DMS53 treated with DMSO at 0.1 percent for 48 hours (cell line): ENCODE measurements around the gene ACOT11.
A peak's percentile ranks its signal among the peaks of the same experiment; 100 is the strongest.
"Not testable (repeated sequence)": the region's sequence is repeated elsewhere in the genome, so short reads cannot be mapped to it uniquely, and the experiment has no call there.

Experiments
- DNase-seq: peaks from one replicate; lab custom pipeline; 2025; ENCODE audit not compliant: unreplicated experiment; lab: John Stamatoyannopoulos, UW

The ACOT11 gene

DNA sequence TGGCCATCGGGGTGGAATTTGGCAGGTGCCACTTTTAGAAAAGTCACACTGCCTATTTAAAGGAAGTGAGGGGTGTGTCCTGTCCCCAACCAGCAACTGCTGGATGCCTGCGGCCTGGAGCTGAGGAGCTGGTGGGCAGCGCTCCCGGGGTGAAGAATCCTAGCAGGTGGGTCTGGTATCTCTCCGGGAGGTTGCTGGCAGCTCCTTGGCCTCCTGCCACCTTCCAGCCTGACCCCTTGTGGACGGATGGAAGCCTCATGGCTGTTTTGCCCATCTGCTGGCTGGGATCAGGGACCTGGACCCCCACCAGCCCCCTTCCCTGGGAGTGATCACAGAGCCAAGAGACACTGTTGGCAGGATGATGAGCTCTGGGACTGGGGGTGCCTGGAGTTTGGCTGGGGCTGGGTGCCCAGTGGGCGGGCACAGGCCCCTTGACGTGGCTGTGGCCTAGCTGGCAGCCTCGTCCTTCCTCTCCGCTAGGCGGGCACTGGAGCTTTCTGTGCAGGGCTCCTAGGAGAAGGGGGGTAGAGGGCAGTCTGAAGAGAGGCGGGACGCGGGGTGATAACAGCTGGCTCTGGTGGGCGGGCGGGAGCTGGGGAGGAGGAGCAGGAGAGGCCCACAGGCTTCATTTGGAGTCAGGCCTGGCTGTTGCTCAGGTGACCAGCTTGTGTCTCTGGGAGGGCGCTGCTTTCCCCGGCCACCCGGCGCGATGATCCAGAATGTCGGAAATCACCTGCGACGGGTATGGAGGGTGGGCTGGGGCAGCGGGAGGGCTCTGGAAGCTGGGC lies at the start of gene ACOT11:
ACOT11 (plus strand) TSS at position 628 of the 788 bp plus-strand sequence; CDS start at position 710, 82 bp downstream.
- DNase-seq: no peak

DNA sequence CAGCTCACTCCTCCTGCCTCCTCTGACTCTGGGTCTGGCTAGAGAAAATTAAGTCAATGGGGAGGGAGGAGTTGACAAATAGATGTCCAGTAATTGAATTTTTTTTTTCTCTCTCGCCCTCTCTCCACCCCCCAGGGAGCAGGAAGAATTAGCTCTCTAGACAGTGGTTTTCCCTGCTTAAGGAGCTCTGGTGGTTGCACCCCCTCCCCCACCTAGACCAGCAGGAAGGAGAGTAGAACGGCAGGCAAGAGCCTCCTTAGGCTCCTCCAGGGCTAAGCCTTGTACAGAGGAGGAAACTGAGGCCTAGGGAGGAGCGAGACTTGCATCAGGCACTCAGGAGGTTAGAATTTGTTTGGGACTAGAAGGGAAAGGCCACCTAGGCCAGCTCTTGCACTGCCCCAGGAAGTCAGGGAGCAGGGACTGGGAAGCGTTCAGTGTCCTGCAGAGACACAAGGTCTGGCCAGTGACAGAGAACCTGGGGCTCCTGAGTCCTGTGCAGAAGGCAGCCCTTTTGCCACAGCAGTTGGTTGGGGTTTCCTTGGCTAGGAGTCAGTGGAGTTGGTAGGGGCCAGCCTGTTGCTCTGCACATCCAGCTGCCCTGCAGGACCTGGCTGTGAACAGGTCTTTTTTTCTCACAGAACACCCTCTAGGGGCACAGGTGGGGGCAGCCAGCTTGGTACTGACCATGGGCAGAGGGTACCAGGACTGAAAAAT lies 49.5 kb upstream of the ACOT11 start:
- no peak for DNase-seq

DNA sequence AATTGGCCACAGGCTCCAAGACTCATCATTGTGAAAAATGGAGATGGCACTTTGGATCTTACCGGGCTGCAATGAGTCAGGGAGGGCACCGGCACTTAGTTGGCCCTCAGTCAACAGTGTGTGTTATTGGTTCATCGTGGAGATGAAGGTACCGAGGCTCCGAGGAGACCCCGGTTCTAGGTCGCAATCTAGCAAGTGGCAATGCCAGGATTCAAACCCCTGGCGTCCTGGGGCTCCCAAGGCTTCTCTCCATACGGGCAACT lies 49.0 kb upstream of the ACOT11 start:
- DNase-seq: no peak

DNA sequence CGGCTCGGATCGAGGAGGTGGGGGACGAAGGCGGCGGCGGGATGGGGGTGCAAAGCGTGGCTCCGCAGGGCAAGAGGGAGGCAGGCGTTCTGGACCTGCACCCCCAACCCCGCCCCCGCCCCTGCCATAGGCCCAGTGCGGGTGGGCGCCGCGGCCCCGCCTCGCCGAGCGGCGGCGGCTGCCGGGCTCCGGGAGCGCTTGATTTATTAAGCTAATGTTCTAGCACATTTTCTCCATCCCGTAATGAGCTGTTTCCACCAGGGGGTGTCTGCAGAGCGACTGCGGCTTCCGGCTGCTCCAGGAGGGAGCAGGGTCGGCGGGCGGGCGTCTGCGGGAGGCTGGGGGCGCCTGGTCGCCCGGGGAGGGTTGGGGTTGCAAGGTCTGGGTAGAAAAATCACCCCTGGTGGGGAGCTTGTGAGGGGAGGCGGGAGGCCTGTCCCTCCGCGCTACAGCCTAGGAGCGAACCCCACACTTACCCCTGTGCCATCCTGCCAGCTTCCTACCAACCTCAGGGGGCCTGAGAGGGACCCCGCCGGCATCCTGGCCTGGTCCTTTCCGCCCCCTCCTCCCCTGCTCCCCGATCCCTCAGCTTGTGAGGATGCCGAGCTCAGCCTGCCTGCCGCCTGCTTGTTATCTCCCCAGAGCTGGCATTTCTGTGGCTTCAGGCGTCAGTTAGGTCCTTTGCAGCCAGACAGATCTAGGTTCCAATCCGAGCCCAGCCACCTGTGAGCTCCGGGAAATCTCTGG lies 48.5 kb upstream of the ACOT11 start:
- peak; percentile 82 for DNase-seq

DNA sequence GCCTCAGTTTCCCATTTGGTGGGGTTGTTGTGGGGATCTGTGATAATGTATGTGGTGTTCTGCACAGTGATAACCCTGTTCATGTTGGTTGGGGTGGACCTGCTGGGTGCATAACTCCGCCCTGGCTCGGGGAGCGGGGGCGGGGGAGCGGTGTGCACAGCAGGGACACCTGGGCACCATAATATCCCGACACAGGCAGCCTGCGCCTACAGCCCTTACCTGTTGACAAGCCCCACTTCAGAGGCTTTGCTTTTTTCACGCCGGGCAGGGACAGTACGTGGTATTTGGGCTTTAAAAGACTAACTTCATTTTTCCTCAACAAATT lies 48.0 kb upstream of the ACOT11 start:
- peak; percentile 82 for DNase-seq

DNA sequence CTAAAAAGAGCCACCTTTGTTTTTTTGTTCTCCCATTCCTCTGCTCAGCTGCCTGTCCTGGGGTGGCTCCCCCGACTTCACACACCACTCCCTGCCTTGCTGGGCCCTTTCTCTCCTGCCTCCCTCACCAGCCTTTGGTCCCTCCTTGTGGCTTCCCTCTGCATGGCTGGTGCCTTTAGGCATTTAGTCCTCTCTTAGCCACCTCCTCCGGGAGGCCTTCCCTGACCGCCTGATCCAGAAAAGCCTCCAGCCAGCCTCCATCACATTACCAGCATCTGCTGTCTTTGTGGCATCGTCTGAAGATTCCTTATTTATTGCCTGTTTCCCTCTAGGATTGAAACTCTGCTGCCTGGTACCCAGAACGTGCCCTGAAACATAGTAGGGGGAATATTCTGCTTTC lies 46.2 kb upstream of the ACOT11 start:
- DNase-seq: no peak

DNA sequence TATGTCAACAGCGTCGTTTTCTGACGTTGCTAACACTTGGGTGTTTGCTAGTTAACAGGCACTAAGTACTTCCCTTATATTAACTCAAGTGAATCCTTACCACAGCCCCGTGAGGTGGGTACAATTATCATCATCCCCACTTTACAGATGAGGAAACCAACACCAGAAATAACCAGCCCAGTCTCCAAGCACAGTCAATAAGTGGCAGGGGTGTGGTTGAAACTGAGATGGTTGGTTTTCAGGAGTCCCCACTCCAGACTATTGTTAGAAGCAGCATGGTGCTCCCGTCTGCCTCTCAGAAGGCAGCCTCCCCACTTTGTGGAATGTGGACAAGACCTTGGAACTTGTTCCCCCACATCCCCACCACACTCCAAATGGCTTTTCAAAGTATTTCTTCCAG lies 45.7 kb upstream of the ACOT11 start:
- DNase-seq: no peak

DNA sequence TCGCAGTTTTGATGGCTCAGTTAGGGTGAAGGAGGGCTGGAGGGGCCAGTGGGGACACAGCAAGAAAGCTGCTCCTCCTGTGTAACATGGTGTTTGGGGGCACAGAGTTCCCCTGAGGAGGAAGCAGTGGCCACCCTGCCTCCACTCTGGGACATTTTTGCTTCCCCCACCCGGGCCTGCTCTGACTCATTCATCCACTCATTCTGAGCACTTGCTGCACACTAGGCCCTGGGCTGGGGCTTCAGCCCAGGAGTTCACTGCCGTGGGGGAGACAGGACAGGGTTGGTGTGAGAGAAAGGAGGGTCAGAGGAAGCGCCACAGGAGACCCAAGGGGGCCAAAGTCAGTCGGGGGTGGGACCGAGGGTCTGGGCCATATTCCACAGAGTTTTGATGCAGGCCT lies 41.4 kb upstream of the ACOT11 start:
- no peak for DNase-seq

DNA sequence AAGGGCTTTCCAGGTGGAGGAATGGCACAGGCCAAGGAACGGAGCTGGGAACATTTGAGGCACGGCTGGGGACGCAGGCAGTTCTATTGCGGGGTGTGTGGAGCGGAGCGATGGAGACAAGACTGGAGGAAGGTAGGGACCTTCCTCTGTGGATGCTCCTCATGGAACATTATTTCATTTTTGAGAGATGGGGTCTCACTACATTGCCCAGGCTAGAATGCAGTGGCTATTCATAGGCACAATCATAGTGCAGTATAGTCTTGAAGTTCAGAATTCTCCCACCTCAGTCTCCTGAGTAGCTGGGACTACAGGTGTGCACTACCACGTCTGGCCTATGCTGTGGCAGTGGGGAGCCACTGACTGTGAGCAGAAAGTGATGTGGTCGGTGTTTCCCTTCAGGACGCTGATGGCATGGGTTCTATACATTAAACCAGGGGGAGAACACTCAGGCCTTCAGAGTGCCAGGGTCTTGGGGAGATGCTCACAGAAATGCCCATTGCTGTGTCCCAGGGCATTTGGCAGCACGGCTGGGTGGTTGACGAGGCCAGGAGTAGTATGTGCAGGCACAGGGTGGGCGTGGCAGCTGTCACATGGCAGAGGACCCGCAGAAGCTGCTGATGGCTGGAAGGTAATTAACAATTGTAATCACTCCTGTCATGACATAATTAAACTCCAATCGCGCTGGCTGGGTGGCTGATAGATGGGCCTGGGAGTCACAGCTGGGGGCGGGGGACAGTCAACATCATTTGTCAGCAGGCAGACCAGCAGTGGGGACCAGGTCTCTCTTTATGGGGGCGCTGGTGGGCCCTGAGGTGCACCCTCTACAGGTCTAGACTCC lies 40.8 kb upstream of the ACOT11 start:
- DNase-seq: no peak

DNA sequence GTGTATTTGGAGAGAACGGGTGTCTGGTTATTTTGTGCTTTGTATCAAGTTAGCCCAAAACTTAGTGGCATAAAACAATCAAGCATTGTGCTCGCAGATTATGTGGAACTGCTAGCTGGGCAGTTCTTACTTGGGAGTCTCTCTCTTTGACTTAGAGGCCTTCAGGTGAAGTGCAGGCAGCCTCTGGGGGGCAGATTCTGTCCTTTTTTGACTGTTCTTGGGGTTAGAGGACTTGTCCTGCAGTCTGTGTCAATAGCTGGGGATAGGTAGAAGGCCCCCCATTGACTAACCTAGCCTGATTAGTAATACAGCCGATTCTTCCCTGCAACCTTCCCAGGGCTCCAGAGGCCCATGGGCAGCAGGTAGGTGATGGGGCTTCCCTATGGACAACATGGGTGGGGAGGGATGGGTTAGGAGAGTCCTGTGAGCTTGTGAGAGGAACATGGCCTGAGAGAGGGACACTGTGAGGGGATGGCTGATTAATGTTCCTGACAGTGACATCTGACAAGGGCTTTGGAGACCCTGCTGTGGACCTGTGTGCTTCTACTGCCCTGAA lies 37.2 kb upstream of the ACOT11 start:
- DNase-seq: no peak

DNA sequence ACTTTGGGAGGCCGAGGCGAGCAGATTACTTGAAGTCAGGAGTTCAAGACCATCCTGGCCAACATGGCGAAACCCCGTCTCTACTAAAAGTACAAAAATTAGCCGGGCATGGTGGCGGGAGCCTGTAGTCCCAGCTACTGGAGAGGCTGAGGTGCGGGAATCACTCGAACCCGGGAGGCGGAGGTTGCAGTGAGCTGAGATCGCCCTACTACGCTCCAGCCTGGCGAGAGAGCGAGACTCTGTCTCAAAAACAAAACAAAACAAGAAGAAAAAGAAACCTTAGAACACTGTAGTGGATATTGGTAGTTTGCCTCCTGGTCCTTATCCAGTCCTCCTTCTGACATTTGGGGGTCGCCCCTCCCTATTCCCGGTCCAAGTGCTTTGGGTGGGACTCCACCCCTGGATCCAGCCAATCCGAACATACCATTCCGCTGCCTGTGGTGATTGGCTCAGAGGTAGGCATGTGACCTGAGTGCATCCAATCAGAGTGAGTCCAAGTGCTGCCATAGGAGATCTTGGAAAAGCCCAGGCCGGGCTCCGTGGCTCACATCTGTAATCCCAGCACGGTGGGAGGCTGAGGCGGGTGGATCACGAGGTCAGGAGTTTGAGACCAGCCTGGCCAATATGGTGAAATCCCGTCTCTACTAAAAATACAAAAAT lies 34.0 kb upstream of the ACOT11 start:
- not testable (repeated sequence) for DNase-seq

DNA sequence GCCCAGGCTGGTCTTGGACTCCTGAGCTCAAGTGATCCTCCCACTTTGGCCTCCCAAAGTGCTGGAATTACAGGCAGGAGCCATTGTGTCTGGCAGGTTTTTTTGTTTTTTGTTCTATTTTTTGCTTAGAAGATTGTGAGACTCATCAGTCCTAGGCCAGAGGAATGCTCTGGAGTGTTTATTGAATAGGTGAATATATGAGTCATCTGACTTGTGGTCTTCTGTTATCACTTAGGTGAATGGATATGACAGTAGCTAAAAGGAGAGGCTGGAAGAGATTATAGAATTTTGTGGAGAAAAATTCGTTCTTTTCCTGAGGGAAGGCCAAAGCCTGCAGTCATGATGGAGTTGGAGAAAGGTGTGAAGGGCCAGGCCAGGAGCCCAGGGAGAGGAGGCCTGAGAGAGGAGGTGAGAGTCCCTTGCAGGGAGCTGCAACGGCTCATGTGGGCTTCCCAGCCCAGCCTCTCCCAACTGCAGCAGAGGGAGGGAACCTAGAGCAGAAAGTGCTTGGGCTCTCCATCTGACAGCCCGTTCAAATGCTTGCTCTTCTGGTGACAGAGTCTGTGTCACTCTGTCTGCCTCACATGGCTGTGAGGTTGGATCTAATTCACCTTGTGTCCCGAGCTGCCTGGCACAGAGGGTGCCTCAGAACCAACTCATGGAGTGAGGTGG lies 31.6 kb upstream of the ACOT11 start:
- no peak for DNase-seq

DNA sequence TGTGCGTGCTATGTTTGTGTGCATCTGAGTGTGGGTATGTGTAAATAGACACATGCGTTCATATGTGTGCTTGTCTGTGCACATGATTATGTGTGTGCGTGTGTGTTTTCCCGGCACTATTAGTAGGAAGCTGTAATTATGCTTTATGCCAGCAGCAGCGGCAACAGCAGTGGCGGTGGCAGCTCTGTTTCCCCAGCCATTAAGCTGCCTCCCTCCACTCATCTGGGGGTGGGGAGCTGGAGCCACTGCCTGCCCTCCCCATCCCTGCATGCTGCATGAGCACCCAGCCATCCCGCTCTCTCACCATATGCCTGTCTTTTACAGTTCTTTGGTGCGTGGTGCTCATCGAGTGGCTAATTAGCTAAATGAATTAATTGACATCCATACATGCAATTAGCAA lies 30.5 kb upstream of the ACOT11 start:
- DNase-seq: no peak

DNA sequence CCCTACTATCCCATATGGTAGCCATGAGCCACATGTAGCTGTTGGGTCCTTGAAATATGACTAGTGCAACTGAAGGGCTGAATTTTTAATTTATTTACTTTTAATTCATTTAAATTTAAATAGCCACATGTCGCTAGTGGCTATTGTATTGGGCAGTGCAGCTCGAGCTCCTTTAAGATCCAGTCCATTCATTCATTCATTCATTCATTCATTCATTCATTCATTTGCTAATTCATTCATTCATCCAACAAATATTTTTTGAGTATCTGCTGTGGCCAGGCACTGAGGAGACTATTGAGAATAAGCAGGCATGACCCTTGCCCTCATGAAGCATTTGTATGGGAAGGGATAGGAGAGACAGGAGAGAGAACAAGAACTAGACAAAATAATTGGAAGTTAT lies 29.5 kb upstream of the ACOT11 start:
- DNase-seq: no peak

DNA sequence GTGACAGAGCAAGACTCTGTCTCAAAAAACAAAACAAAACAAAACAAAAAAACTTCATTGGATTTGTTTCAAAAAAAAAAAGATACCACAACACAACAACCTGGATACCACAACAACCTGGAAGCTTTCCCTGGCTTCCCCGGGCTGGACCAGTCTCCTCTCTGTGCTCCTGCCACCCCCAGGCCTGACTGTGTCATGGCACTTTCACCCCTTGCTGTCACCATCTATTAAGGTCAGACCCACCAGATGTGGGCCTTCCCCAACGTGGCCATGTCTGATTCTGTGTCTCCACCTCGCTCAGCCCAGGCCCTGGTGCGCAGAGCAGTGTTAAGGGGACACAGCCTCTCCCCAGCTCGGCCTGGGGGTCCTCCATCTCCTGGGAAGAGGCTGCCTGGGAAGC lies 28.3 kb upstream of the ACOT11 start:
- DNase-seq: no peak

DNA sequence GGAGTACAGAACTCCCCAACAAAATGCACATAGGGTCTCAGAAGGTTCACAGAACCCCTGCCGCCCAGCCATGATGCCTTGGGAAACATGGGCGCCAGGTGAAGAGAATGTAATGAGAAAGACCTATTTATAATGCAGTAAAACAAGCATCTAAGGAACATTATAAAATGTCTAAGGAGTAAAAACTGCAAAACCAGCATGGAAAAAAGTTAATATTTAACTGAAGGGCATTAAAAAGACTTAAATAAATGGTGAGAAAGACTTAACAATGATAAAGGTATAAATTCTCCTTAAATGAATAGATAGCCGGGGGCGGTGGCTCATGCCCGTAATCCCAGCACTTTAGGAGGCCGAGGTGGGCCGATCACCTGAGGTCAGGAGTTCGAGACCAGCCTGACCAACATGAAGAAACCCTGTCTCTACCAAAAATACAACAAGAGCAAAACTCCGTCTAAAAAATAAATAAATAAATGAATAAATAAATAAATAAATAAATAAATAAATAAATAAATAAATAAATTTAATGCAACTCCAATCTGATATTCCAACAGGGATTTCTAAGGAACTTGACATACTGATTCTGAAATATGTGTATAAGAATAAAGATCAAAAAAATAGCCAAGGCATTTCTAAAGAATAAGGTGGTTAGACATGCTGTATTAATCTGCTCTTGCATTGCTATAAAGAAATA lies 27.3 kb upstream of the ACOT11 start:
- DNase-seq: no peak

DNA sequence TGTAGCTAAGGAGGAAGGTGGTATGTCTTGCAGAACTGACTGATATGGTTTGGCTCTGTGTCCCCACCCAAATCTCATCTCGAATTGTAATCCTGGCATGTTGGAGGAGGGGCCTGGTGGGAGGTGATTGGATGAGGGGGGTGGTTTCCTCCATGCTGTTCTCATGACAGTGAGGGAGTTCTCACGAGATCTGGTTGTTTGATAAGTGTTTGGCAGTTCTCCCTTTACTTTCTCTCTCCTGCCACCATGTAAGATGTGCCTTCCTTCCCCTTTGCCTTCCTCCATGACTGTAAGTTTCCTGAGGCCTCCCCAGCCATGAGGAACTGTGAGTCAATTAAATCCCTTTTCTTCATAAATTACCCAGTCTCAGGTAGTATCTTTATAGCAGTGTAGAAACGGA lies 21.5 kb upstream of the ACOT11 start:
- not testable (repeated sequence) for DNase-seq

DNA sequence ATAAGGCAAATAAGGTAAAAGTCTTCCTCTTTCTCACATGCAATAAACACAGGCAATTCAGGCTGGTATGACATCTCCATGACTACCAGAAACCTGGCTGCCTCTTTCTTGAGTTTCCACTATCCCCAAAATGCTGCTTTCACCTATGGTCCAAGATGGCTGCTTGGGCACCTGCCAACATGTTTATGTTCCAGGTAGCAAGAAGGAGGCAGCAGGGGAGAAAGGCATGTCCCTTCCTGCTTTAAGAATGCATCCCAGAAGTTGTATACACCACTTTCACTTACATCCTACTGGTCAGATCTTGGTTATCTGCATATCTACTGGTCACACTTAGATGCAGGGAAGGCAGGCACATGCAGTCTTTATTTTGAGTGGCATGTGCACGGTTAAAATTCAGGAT lies 19.4 kb upstream of the ACOT11 start:
- DNase-seq: no peak

DNA sequence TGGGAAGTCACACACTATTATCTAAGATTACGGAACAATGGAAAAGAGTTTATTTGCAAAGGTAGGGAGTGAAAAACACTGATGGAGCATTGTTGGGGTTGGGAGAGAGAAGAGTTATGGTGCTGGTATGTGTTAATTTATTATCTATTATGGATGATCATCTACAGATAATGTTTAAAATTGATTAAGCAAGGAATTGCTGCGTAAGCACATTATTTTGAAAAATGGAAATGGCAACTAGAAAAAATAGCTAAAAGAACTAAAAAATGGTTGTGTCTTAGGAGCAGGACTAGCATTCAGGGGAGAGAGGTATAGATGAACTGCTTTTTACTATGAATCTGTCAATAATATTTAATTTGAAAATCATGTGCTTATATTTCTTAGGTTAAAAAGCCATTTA lies 16.0 kb upstream of the ACOT11 start:
- DNase-seq: no peak
